ENCODE data around the gene LEP. TPM values are rescaled to one million over a fixed set of nuclear protein-coding genes. Genes with fewer than 3 reads are reported as not detected.

LEP gene
- total RNA-seq, 1 experiment from 2014 or later: not detected

- TF ChIP-seq ZFX (IDR thresholded peaks at IDR 0.05) (no peak), RAD21 (IDR thresholded peaks at IDR 0.05; ENCODE audit: low read depth) (no peak), ELF1 (IDR thresholded peaks at IDR 0.05; ENCODE audit: borderline replicate concordance, low read depth) (no peak), MAX (IDR thresholded peaks at IDR 0.05) (no peak), EGR1 (IDR thresholded peaks at IDR 0.05; ENCODE audit: low read depth) (no peak)
Observed at GRCh38 chr7:128217030-128217805, 23.9 kb upstream of the LEP start (continued).

- Histone ChIP-seq H3K9ac (ENCODE audit: low read length) (no peak overlapping the region), H3K36me3 (ENCODE audit: control insufficient read depth in 1 of 2, insufficient read depth in 2 of 2, low read length in 2 of 2) (no peaks in the 10 kb centered on the region), H2AFZ (ENCODE audit: low read depth, low read length, poor library complexity, severe bottlenecking) (no peak overlapping the region), H3K79me2 (ENCODE audit: insufficient read depth, low read length) (no peaks in the 10 kb centered on the region), H3K4me3 (replicated peaks in 1 of 2; ENCODE audit: low read depth in 1 of 2, low read length in 2 of 2) (no peak overlapping the region), H3K9me2 (ENCODE audit: insufficient read depth) (no peaks in the 10 kb centered on the region), H4K20me1 (ENCODE audit: insufficient read depth) (no peaks in the 10 kb centered on the region), H3K4me1 (ENCODE audit: control insufficient read depth in 1 of 2, insufficient read depth in 2 of 2, low read length in 2 of 2) (peaks cover 6 to 15% of the 10 kb centered on the region in 2 experiments), H3K27me3 (ENCODE audit: insufficient read depth, low read length) (no peaks in the 10 kb centered on the region), H3K9me3 (ENCODE audit: control insufficient read depth in 1 of 2, insufficient read depth in 1 of 2, low read depth in 1 of 2, low read length in 2 of 2) (no peaks in the 10 kb centered on the region), H3K4me2 (ENCODE audit: low read length) (no peak overlapping the region), H3K27ac (ENCODE audit: low read depth, low read length) (no peak overlapping the region)
- TF ChIP-seq CEBPB (IDR thresholded peaks at IDR 0.05; ENCODE audit: low read depth): no peak
- TF ChIP-seq, protein P1, sequence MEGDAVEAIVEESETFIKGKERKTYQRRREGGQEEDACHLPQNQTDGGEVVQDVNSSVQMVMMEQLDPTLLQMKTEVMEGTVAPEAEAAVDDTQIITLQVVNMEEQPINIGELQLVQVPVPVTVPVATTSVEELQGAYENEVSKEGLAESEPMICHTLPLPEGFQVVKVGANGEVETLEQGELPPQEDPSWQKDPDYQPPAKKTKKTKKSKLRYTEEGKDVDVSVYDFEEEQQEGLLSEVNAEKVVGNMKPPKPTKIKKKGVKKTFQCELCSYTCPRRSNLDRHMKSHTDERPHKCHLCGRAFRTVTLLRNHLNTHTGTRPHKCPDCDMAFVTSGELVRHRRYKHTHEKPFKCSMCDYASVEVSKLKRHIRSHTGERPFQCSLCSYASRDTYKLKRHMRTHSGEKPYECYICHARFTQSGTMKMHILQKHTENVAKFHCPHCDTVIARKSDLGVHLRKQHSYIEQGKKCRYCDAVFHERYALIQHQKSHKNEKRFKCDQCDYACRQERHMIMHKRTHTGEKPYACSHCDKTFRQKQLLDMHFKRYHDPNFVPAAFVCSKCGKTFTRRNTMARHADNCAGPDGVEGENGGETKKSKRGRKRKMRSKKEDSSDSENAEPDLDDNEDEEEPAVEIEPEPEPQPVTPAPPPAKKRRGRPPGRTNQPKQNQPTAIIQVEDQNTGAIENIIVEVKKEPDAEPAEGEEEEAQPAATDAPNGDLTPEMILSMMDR (IDR thresholded peaks at IDR 0.05 in 2 of 3, conservative IDR thresholded peaks at IDR 0.05 in 1 of 3; ENCODE audit: borderline replicate concordance in 1 of 3, insufficient read depth in 1 of 3, low read depth in 2 of 3, low read length in 2 of 3): peak in 2 of 3 experiments; percentile 45 to 51; a peak in 4 of 6 replicates
- TF ChIP-seq TCF7L2 (IDR thresholded peaks at IDR 0.05; ENCODE audit: borderline replicate concordance, extremely low read depth, insufficient read depth, insufficient read length): no peak
- TF ChIP-seq YY1 (IDR thresholded peaks at IDR 0.05; ENCODE audit: extremely low read depth, insufficient replicate concordance, low read depth, low read length): no peak
- no peak for TF ChIP-seq ZFX (IDR thresholded peaks at IDR 0.05)
- no peak for TF ChIP-seq REST (IDR thresholded peaks at IDR 0.05; ENCODE audit: low read depth)
- TF ChIP-seq RAD21 (IDR thresholded peaks at IDR 0.05; ENCODE audit: low read depth): peak; percentile 38; the same call in 1 of the 2 replicates
- no peak for TF ChIP-seq EZH2phosphoT487 (IDR thresholded peaks at IDR 0.05; ENCODE audit: borderline replicate concordance)
- intact Hi-C loops (cut with micrococcal nuclease): no loop called here
- BruUV-seq (replicated peaks): no TSS peak
- ChIA-PET POLR2A (no interaction called here), RAD21 (ENCODE audit: low non-redundant PET in 1 of 2, low total read pairs in 2 of 2, uncharacterized antibody in 2 of 2, unreplicated experiment in 2 of 2) (no interaction called here), CTCF (interaction anchor here (1.0 to 1.1 kb wide), 2 partner anchors 8 to 510 kb away, joined by 4 to 5 read pairs; no protein-coding TSS in a partner anchor)
- peak; percentile 39; the same call in 1 of the 2 replicates for ATAC-seq
- DNase-seq (ENCODE audit: low read depth, low spot score): no peak
Observed at GRCh38 chr7:128217967-128218652, 23.0 kb upstream of the LEP start.
